GM23338 (cell line): ENCODE data around the gene BIN1. TPM values are rescaled to one million over a fixed set of nuclear protein-coding genes. Genes with fewer than 3 reads are reported as not detected.

Source experiments
- ATAC-seq: fragments of 200-7000 bp; cut with Tn5 transposase; 3 replicates; pipeline ENCODE4 v1.9.1; 2020
- DNase-seq: peaks from one replicate; pipeline ENCODE4 v3.0.0-alpha.2; 2015; ENCODE audit warnings: low spot score
- H2AFZ ChIP-seq: fragments of 200-600 bp; sonication (generic); 2 replicates; pipeline ENCODE4 v1.8.0; 2016; ENCODE audit warnings: antibody characterized with exemption, mild to moderate bottlenecking, moderate library complexity
- H3F3A ChIP-seq: fragments of 200-600 bp; sonication (generic); replicated peaks from 2 replicates; pipeline ENCODE4 v1.8.0; 2017; ENCODE audit warnings: antibody characterized with exemption, mixed run types, low read depth
- H3K27ac ChIP-seq: fragments of 200-600 bp; sonication (generic); 2 replicates; pipeline ENCODE4 v1.6.1; 2016; ENCODE audit warnings: low read depth
- H3K27me3 ChIP-seq: fragments of 200-600 bp; sonication (generic); 2 replicates; pipeline ENCODE4 v1.8.0; 2016; ENCODE audit warnings: mild to moderate bottlenecking, mixed run types, moderate library complexity; ENCODE audit not compliant: insufficient read depth
- H3K36me3 ChIP-seq: fragments of 200-600 bp; sonication (generic); 2 replicates; pipeline ENCODE4 v1.8.0; 2016; ENCODE audit warnings: mild to moderate bottlenecking; ENCODE audit not compliant: insufficient read depth
- H3K4me1 ChIP-seq: fragments of 200-600 bp; sonication (generic); 2 replicates; pipeline ENCODE4 v1.8.0; 2016; ENCODE audit warnings: mild to moderate bottlenecking, moderate library complexity; ENCODE audit not compliant: insufficient read depth
- H3K4me2 ChIP-seq: fragments of 200-600 bp; sonication (generic); 2 replicates; pipeline ENCODE4 v1.7.1; 2017; ENCODE audit warnings: mixed run types
- H3K4me3 ChIP-seq: fragments of 200-600 bp; sonication (generic); 2 replicates; pipeline ENCODE4 v1.6.1; 2016; ENCODE audit warnings: mixed run types
- H3K79me2 ChIP-seq: fragments of 200-600 bp; sonication (generic); replicated peaks from 2 replicates; pipeline ENCODE4 v1.8.0; 2017; ENCODE audit warnings: mild to moderate bottlenecking; ENCODE audit not compliant: insufficient read depth
- H3K9me2 ChIP-seq: fragments of 200-600 bp; sonication (generic); 2 replicates; pipeline ENCODE4 v1.8.0; 2017; ENCODE audit not compliant: insufficient read depth
- H4K20me1 ChIP-seq: fragments of 200-600 bp; sonication (generic); replicated peaks from 2 replicates; pipeline ENCODE4 v1.8.0; 2017; ENCODE audit warnings: mild to moderate bottlenecking; ENCODE audit not compliant: insufficient read depth
- H3K27ac Mint-ChIP-seq: 2 replicates; pipeline ENCODE4 v1.8.0; 2020; ENCODE audit warnings: inconsistent platforms, mild to moderate bottlenecking, moderate library complexity, mixed read lengths
- H3K27me3 Mint-ChIP-seq: 3 replicates; pipeline ENCODE4 v1.8.0; 2022; ENCODE audit warnings: low read depth, mild to moderate bottlenecking, moderate library complexity, mixed read lengths, inconsistent platforms; ENCODE audit not compliant: insufficient read depth, poor library complexity
- H3K36me3 Mint-ChIP-seq: 3 replicates; pipeline ENCODE4 v1.8.0; 2021; ENCODE audit warnings: low read depth, mild to moderate bottlenecking, inconsistent platforms, moderate library complexity, mixed read lengths
- H3K4me1 Mint-ChIP-seq: 3 replicates; pipeline ENCODE4 v1.8.0; 2020; ENCODE audit warnings: mild to moderate bottlenecking, inconsistent platforms, mixed read lengths
- H3K4me3 Mint-ChIP-seq: 3 replicates; pipeline ENCODE4 v1.8.0; 2021; ENCODE audit warnings: moderate library complexity, mild to moderate bottlenecking, inconsistent platforms, mixed read lengths
- H3K9me3 Mint-ChIP-seq: 3 replicates; pipeline ENCODE4 v1.8.0; 2020; ENCODE audit warnings: moderate library complexity, mild to moderate bottlenecking, inconsistent platforms, mixed read lengths
- EZH2 ChIP-seq: fragments of 200-600 bp; sonication (generic); IDR thresholded peaks from one replicate; pipeline ENCODE4 v1.8.0; 2017; ENCODE audit warnings: antibody characterized with exemption, mild to moderate bottlenecking, low read depth; ENCODE audit not compliant: unreplicated experiment
- EZH2phosphoT487 ChIP-seq: fragments of 200-600 bp; sonication (generic); IDR thresholded peaks from one replicate; pipeline ENCODE4 v1.8.1; 2018; ENCODE audit warnings: antibody characterized with exemption; ENCODE audit not compliant: unreplicated experiment
- JUNB ChIP-seq: IDR thresholded peaks from one replicate; pipeline ENCODE4 v1.6.1; 2016; ENCODE audit warnings: antibody characterized with exemption; ENCODE audit not compliant: unreplicated experiment
- STAT1 ChIP-seq: IDR thresholded peaks from one replicate; pipeline ENCODE4 v1.6.1; 2016; ENCODE audit warnings: antibody characterized with exemption; ENCODE audit not compliant: unreplicated experiment
- ZNF331 ChIP-seq: fragments of 250-450 bp; sonication (Bioruptor Pico); IDR thresholded peaks from 2 replicates; pipeline ENCODE4 v1.5.0; 2020; ENCODE audit warnings: low read depth, mild to moderate bottlenecking, moderate library complexity
- polyA plus RNA-seq: library from polyadenylated mRNA; unstranded; fragments of >200 nt; fragmentation: Nextera tagmentation; extraction: Ambion mirVana; gene quantifications from 2 replicates; pipeline ENCODE4 v1.2.1, GENCODE V29; 2016
- total RNA-seq: library from RNA; depleted of rRNA; stranded (reverse); fragments of >200 nt; shearing (Covaris generic); gene quantifications from 2 replicates; pipeline ENCODE4 v1.2.3, GENCODE V29; 2014
- TF ChIP-seq, protein P1 (sequence below): IDR thresholded peaks from one replicate; pipeline ENCODE4 v1.6.1; 2018; ENCODE audit warnings: antibody characterized with exemption; ENCODE audit not compliant: unreplicated experiment
- TF ChIP-seq, protein P2 (sequence below): IDR thresholded peaks from 2 replicates; pipeline ENCODE4 v1.6.1; 2016; ENCODE audit warnings: antibody characterized with exemption
- TF ChIP-seq, protein P3 (sequence below), 2 experiments: fragments of 200-600 bp in 1 of 2; sonication (generic) in 1 of 2; conservative IDR thresholded peaks; 2 replicates each; pipeline versions ENCODE4 v1.5.1 to v1.6.1; 2016 to 2017; ENCODE audit warnings: antibody characterized with exemption in 2 of 2, low read depth in 2 of 2, mild to moderate bottlenecking in 2 of 2, moderate library complexity in 1 of 2
- TF ChIP-seq, protein P4 (sequence below): fragments of 250-450 bp; sonication (Bioruptor Pico); IDR thresholded peaks from 2 replicates; pipeline ENCODE4 v1.5.0; 2020; ENCODE audit warnings: mild to moderate bottlenecking, moderate library complexity

BIN1 gene
- total and polyA plus RNA-seq, 2 experiments from 2014 or later: 30.1 to 56.4 TPM

DNA sequence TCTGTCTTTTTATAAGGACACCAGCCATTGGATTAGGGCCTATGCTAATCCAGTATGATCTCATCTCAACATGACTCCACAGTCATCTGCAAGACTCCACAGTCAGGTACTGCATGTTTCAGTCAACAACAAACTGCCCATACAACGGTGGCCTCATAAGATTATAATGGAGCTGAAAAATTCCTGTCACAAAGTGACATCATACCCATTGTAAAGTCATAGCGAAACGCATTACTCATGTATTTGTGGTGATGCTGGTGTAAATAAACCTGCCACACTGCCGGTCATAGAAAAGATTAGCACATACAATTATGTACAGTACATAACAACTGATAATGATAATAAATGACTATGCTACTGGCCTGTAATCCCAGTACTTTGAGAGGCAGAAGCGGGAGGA lies 106.0 kb downstream of the BIN1 start (continued):
- TF ChIP-seq, protein P1, sequence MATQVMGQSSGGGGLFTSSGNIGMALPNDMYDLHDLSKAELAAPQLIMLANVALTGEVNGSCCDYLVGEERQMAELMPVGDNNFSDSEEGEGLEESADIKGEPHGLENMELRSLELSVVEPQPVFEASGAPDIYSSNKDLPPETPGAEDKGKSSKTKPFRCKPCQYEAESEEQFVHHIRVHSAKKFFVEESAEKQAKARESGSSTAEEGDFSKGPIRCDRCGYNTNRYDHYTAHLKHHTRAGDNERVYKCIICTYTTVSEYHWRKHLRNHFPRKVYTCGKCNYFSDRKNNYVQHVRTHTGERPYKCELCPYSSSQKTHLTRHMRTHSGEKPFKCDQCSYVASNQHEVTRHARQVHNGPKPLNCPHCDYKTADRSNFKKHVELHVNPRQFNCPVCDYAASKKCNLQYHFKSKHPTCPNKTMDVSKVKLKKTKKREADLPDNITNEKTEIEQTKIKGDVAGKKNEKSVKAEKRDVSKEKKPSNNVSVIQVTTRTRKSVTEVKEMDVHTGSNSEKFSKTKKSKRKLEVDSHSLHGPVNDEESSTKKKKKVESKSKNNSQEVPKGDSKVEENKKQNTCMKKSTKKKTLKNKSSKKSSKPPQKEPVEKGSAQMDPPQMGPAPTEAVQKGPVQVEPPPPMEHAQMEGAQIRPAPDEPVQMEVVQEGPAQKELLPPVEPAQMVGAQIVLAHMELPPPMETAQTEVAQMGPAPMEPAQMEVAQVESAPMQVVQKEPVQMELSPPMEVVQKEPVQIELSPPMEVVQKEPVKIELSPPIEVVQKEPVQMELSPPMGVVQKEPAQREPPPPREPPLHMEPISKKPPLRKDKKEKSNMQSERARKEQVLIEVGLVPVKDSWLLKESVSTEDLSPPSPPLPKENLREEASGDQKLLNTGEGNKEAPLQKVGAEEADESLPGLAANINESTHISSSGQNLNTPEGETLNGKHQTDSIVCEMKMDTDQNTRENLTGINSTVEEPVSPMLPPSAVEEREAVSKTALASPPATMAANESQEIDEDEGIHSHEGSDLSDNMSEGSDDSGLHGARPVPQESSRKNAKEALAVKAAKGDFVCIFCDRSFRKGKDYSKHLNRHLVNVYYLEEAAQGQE: no peak
- TF ChIP-seq EZH2: no peak
- TF ChIP-seq JUNB: no peak

DNA sequence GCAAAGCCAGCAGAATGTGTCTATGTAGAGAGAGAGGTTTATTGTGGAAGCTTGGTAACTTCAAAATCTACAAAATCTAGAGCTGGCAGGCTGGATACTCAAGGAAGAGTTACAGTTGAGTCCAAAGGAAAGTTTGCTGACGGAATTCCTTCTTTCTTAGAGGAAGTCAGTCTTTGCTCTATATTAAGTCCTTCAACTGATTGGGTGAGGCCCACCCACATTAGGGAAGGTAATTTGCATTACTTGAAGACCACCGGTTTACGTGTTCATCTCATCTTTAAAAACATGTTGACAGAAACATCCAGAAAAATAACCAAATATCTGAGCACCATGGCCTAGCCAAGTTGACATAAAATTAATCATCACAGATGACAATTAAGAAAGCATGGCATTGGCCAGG lies 106.8 kb downstream of the BIN1 start:
- Histone ChIP-seq H3K79me2 (no peaks in the 10 kb centered on the region), H4K20me1 (no peaks in the 10 kb centered on the region), H2AFZ (no peak overlapping the region), H3K9me2 (no peaks in the 10 kb centered on the region), H3K27ac (no peak overlapping the region), H3K4me1 (0 out of 2 replicates have a peak, but pooled peaks cover 4% of the 10 kb centered on the region), H3K4me2 (no peak overlapping the region), H3F3A (no peaks in the 10 kb centered on the region), H3K4me3 (no peak overlapping the region), H3K36me3 (no peaks in the 10 kb centered on the region), H3K27me3 (no peaks in the 10 kb centered on the region)
- H3K4me1 Mint-ChIP-seq: peaks cover 8% of the 10 kb centered on the region
- DNase-seq (no peak), ATAC-seq (no peak)
- no peak overlapping the region for H3K4me3 Mint-ChIP-seq
- H3K9me3 Mint-ChIP-seq: no peaks in the 10 kb centered on the region
- H3K27ac Mint-ChIP-seq: no peak overlapping the region
- peaks cover 4% of the 10 kb centered on the region for H3K27me3 Mint-ChIP-seq
- no peaks in the 10 kb centered on the region for H3K36me3 Mint-ChIP-seq
- TF ChIP-seq, protein P1: no peak
- TF ChIP-seq, protein P2, sequence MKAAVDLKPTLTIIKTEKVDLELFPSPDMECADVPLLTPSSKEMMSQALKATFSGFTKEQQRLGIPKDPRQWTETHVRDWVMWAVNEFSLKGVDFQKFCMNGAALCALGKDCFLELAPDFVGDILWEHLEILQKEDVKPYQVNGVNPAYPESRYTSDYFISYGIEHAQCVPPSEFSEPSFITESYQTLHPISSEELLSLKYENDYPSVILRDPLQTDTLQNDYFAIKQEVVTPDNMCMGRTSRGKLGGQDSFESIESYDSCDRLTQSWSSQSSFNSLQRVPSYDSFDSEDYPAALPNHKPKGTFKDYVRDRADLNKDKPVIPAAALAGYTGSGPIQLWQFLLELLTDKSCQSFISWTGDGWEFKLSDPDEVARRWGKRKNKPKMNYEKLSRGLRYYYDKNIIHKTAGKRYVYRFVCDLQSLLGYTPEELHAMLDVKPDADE: no peak
- TF ChIP-seq EZH2phosphoT487 (no peak), STAT1 (no peak), ZNF331 (CRISPR knock-in tag) (no peak)
- TF ChIP-seq, protein P3, sequence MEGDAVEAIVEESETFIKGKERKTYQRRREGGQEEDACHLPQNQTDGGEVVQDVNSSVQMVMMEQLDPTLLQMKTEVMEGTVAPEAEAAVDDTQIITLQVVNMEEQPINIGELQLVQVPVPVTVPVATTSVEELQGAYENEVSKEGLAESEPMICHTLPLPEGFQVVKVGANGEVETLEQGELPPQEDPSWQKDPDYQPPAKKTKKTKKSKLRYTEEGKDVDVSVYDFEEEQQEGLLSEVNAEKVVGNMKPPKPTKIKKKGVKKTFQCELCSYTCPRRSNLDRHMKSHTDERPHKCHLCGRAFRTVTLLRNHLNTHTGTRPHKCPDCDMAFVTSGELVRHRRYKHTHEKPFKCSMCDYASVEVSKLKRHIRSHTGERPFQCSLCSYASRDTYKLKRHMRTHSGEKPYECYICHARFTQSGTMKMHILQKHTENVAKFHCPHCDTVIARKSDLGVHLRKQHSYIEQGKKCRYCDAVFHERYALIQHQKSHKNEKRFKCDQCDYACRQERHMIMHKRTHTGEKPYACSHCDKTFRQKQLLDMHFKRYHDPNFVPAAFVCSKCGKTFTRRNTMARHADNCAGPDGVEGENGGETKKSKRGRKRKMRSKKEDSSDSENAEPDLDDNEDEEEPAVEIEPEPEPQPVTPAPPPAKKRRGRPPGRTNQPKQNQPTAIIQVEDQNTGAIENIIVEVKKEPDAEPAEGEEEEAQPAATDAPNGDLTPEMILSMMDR (conservative IDR thresholded peaks at IDR 0.05; ENCODE audit: low read depth in 2 of 2): no peak
- TF ChIP-seq, protein P4, sequence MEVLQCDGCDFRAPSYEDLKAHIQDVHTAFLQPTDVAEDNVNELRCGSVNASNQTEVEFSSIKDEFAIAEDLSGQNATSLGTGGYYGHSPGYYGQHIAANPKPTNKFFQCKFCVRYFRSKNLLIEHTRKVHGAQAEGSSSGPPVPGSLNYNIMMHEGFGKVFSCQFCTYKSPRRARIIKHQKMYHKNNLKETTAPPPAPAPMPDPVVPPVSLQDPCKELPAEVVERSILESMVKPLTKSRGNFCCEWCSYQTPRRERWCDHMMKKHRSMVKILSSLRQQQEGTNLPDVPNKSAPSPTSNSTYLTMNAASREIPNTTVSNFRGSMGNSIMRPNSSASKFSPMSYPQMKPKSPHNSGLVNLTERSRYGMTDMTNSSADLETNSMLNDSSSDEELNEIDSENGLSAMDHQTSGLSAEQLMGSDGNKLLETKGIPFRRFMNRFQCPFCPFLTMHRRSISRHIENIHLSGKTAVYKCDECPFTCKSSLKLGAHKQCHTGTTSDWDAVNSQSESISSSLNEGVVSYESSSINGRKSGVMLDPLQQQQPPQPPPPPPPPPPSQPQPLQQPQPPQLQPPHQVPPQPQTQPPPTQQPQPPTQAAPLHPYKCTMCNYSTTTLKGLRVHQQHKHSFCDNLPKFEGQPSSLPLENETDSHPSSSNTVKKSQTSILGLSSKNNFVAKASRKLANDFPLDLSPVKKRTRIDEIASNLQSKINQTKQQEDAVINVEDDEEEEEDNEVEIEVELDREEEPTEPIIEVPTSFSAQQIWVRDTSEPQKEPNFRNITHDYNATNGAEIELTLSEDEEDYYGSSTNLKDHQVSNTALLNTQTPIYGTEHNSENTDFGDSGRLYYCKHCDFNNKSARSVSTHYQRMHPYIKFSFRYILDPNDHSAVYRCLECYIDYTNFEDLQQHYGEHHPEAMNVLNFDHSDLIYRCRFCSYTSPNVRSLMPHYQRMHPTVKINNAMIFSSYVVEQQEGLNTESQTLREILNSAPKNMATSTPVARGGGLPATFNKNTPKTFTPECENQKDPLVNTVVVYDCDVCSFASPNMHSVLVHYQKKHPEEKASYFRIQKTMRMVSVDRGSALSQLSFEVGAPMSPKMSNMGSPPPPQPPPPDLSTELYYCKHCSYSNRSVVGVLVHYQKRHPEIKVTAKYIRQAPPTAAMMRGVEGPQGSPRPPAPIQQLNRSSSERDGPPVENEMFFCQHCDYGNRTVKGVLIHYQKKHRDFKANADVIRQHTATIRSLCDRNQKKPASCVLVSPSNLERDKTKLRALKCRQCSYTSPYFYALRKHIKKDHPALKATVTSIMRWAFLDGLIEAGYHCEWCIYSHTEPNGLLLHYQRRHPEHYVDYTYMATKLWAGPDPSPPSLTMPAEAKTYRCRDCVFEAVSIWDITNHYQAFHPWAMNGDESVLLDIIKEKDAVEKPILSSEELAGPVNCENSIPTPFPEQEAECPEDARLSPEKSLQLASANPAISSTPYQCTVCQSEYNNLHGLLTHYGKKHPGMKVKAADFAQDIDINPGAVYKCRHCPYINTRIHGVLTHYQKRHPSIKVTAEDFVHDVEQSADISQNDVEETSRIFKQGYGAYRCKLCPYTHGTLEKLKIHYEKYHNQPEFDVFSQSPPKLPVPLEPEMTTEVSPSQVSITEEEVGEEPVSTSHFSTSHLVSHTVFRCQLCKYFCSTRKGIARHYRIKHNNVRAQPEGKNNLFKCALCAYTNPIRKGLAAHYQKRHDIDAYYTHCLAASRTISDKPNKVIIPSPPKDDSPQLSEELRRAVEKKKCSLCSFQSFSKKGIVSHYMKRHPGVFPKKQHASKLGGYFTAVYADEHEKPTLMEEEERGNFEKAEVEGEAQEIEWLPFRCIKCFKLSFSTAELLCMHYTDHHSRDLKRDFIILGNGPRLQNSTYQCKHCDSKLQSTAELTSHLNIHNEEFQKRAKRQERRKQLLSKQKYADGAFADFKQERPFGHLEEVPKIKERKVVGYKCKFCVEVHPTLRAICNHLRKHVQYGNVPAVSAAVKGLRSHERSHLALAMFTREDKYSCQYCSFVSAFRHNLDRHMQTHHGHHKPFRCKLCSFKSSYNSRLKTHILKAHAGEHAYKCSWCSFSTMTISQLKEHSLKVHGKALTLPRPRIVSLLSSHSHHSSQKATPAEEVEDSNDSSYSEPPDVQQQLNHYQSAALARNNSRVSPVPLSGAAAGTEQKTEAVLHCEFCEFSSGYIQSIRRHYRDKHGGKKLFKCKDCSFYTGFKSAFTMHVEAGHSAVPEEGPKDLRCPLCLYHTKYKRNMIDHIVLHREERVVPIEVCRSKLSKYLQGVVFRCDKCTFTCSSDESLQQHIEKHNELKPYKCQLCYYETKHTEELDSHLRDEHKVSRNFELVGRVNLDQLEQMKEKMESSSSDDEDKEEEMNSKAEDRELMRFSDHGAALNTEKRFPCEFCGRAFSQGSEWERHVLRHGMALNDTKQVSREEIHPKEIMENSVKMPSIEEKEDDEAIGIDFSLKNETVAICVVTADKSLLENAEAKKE: no peak
